H1 (cell line): ENCODE results near the gene TLE1. TPM values are rescaled to one million over a fixed set of nuclear protein-coding genes. Genes with fewer than 3 reads are reported as not detected.

ENCODE experiments used
- CTCF ChIA-PET: fragments of 300-600 bp; sonication (Branson Sonifier 250); formaldehyde crosslinking; loops from one replicate; lab custom pipeline; 2021; ENCODE audit not compliant: partially characterized antibody; lab: Charles Lee
- POLR2A ChIA-PET: fragments of 300-600 bp; sonication (Branson Sonifier 250); formaldehyde crosslinking; loops from one replicate; lab custom pipeline; 2021; ENCODE audit warnings: inconsistent platforms; ENCODE audit not compliant: partially characterized antibody; lab: Charles Lee
- DNase-seq, 2 experiments: peaks; one replicate each; pipeline versions ENCODE4 v3.0.0 to v3.0.0-alpha.2; 2010 to 2022; ENCODE audit warnings: low spot score in 2 of 2, low read depth in 1 of 2, mixed read lengths in 1 of 2
- FAIRE-seq: peaks from 2 replicates; lab custom pipeline; 2011; peaks lifted over from hg19 to GRCh38; lab: Jason Lieb, UNC
- H2AFZ ChIP-seq: 2 replicates; pipeline ENCODE4 v1.8.1; 2012; ENCODE audit warnings: low read length, inconsistent platforms
- H2AK5ac ChIP-seq: 2 replicates; pipeline ENCODE4 v1.6.1; 2013; ENCODE audit warnings: low read depth, low read length
- H2BK120ac ChIP-seq: replicated peaks from 2 replicates; pipeline ENCODE3; 2013; ENCODE audit warnings: low read depth, low read length, inconsistent platforms
- H2BK12ac ChIP-seq: 2 replicates; pipeline ENCODE4 v1.6.1; 2013; ENCODE audit warnings: low read depth, low read length
- H2BK15ac ChIP-seq: 2 replicates; pipeline ENCODE4 v1.6.1; 2013; ENCODE audit warnings: low read length
- H2BK20ac ChIP-seq: 2 replicates; pipeline ENCODE4 v1.6.1; 2013; ENCODE audit warnings: low read length
- H2BK5ac ChIP-seq: 2 replicates; pipeline ENCODE4 v1.6.1; 2013; ENCODE audit warnings: low read depth, low read length
- H3K14ac ChIP-seq: 2 replicates; pipeline ENCODE4 v1.6.1; 2013; ENCODE audit warnings: inconsistent platforms; ENCODE audit not compliant: insufficient read length
- H3K18ac ChIP-seq: 2 replicates; pipeline ENCODE4 v1.6.1; 2013; ENCODE audit warnings: low read length; ENCODE audit errors: extremely low read depth
- H3K23ac ChIP-seq: 2 replicates; pipeline ENCODE4 v1.6.1; 2013; ENCODE audit warnings: inconsistent platforms; ENCODE audit not compliant: insufficient read length
- H3K23me2 ChIP-seq: 2 replicates; pipeline ENCODE4 v1.6.1; 2013; ENCODE audit warnings: low read depth, low read length
- H3K27ac ChIP-seq: 2 replicates; pipeline ENCODE4 v1.6.1; 2011; ENCODE audit warnings: low read depth, low read length, inconsistent platforms
- H3K27me3 ChIP-seq, 4 experiments: replicated peaks in 1 of 4; 1 replicate in 1 of 4; 2 replicates in 3 of 4; pipeline versions ENCODE4 v1.6.1 to v1.8.1; 2011 to 2013; ENCODE audit warnings: low read length in 3 of 4, mild to moderate bottlenecking in 3 of 4, inconsistent platforms in 2 of 4, mixed read lengths in 2 of 4, moderate library complexity in 1 of 4; ENCODE audit not compliant: control insufficient read depth in 3 of 4, insufficient read depth in 3 of 4; ENCODE audit errors: extremely low read depth in 1 of 4
- H3K36me3 ChIP-seq, 4 experiments: 2 replicates each; pipeline versions ENCODE4 v1.6.1 to v1.8.1; 2011 to 2013; ENCODE audit warnings: mild to moderate bottlenecking in 4 of 4, low read length in 3 of 4, moderate library complexity in 2 of 4, control low read depth in 1 of 4, inconsistent platforms in 1 of 4; ENCODE audit not compliant: insufficient read depth in 4 of 4, control insufficient read depth in 2 of 4
- H3K4ac ChIP-seq: replicated peaks from 2 replicates; pipeline ENCODE3; 2013; ENCODE audit warnings: low read length, low read depth, mixed read lengths, inconsistent platforms; ENCODE audit not compliant: insufficient read length
- H3K4me1 ChIP-seq, 4 experiments: replicated peaks in 1 of 4; 1 replicate in 1 of 4; 2 replicates in 3 of 4; pipeline versions ENCODE4 v1.6.1 to v1.8.1; 2011 to 2013; ENCODE audit warnings: low read length in 3 of 4, inconsistent platforms in 2 of 4, mixed read lengths in 1 of 4; ENCODE audit not compliant: insufficient read depth in 4 of 4, control insufficient read depth in 3 of 4
- H3K4me2 ChIP-seq, 2 experiments: 2 replicates each; pipeline versions ENCODE4 v1.6.1 to v1.8.1; 2011 to 2013; ENCODE audit warnings: low read depth in 2 of 2, low read length in 2 of 2, control low read depth in 1 of 2, inconsistent platforms in 1 of 2, mild to moderate bottlenecking in 1 of 2; ENCODE audit not compliant: insufficient read depth in 1 of 2
- H3K4me3 ChIP-seq, 4 experiments: fragments of 200-600, 300-600 bp in 1 of 4; sonication (generic), shearing (Covaris generic), sonication (Bioruptor Twin) in 1 of 4; 2 replicates each; pipeline versions ENCODE4 v1.5.1 to v1.8.1; 2011 to 2016; ENCODE audit warnings: low read length in 4 of 4, low read depth in 3 of 4, control low read depth in 2 of 4, inconsistent platforms in 2 of 4, mild to moderate bottlenecking in 2 of 4, mixed read lengths in 1 of 4, moderate library complexity in 1 of 4; ENCODE audit not compliant: insufficient read depth in 2 of 4; ENCODE audit errors: extremely low read depth in 1 of 4
- H3K56ac ChIP-seq: replicated peaks from 2 replicates; pipeline ENCODE3; 2013; ENCODE audit warnings: low read depth, mild to moderate bottlenecking, mixed read lengths, low read length, inconsistent platforms; ENCODE audit not compliant: insufficient read length
- H3K79me1 ChIP-seq: 2 replicates; pipeline ENCODE4 v1.6.1; 2013; ENCODE audit warnings: low read depth, low read length, control low read depth
- H3K79me2 ChIP-seq, 2 experiments: 2 replicates each; pipeline versions ENCODE4 v1.6.1 to v1.8.1; 2012 to 2013; ENCODE audit warnings: low read length in 2 of 2, mild to moderate bottlenecking in 2 of 2, inconsistent platforms in 1 of 2; ENCODE audit not compliant: insufficient read depth in 2 of 2, control insufficient read depth in 1 of 2
- H3K9ac ChIP-seq, 4 experiments: replicated peaks in 1 of 4; 1 replicate in 1 of 4; 2 replicates in 3 of 4; pipeline versions ENCODE4 v1.6.1 to v1.8.1; 2011 to 2013; ENCODE audit warnings: low read depth in 3 of 4, low read length in 3 of 4, control low read depth in 2 of 4, mild to moderate bottlenecking in 2 of 4, moderate library complexity in 2 of 4, inconsistent platforms in 1 of 4; ENCODE audit errors: extremely low read depth in 1 of 4
- H3K9me3 ChIP-seq, 2 experiments: 2 replicates each; pipeline versions ENCODE4 v1.6.1 to v1.8.1; 2012 to 2013; ENCODE audit warnings: mild to moderate bottlenecking in 2 of 2, moderate library complexity in 2 of 2, control low read depth in 1 of 2, inconsistent platforms in 1 of 2, low read depth in 1 of 2, low read length in 1 of 2, mixed read lengths in 1 of 2; ENCODE audit not compliant: insufficient read depth in 2 of 2
- H4K20me1 ChIP-seq, 2 experiments: replicated peaks in 1 of 2; 2 replicates each; pipeline versions ENCODE3 to v1.8.1; 2011 to 2013; ENCODE audit warnings: inconsistent platforms in 2 of 2, low read length in 2 of 2, mild to moderate bottlenecking in 1 of 2; ENCODE audit not compliant: insufficient read depth in 2 of 2, control insufficient read depth in 1 of 2
- H4K5ac ChIP-seq: 2 replicates; pipeline ENCODE4 v1.6.1; 2013; ENCODE audit warnings: low read length, low read depth, mixed read lengths, inconsistent platforms; ENCODE audit not compliant: insufficient read length
- H4K8ac ChIP-seq: 2 replicates; pipeline ENCODE4 v1.8.0; 2013; ENCODE audit warnings: mild to moderate bottlenecking, moderate library complexity, low read length, inconsistent platforms; ENCODE audit not compliant: insufficient read depth; ENCODE audit errors: extremely low read depth
- H4K91ac ChIP-seq: replicated peaks from 2 replicates; pipeline ENCODE3; 2013; ENCODE audit warnings: low read length, mixed read lengths, inconsistent platforms; ENCODE audit not compliant: insufficient read length
- KDM1A ChIP-seq: fragments of 200-600, 300-600 bp; sonication (generic); IDR thresholded peaks from 2 replicates; pipeline ENCODE4 v1.7.1; 2016; ENCODE audit warnings: mild to moderate bottlenecking, low read length, borderline replicate concordance
- POLR2A ChIP-seq, 2 experiments: IDR thresholded peaks; 1 replicate in 1 of 2; 2 replicates in 1 of 2; pipeline ENCODE4 v1.6.1; 2011; ENCODE audit warnings: low read depth in 2 of 2, low read length in 2 of 2, mild to moderate bottlenecking in 2 of 2; ENCODE audit errors: control extremely low read depth in 1 of 2
- SRF ChIP-seq: IDR thresholded peaks from 2 replicates; pipeline ENCODE4 v1.6.1; 2011; ENCODE audit warnings: mild to moderate bottlenecking, low read depth, low read length, moderate library complexity
- WGBS, 2 experiments: shearing (Covaris generic) in 1 of 2; methylation state at CpG; one replicate each; pipeline versions ENCODE4 v1.1.6 to v1.1.7; 2013 to 2015; ENCODE audit warnings: low lambda C conversion rate in 2 of 2, mixed read lengths in 2 of 2, inconsistent platforms in 1 of 2, low coverage in 1 of 2, missing lambda C conversion rate in 1 of 2; ENCODE audit not compliant: insufficient replicate concordance in 2 of 2, insufficient coverage in 1 of 2, insufficient read length in 1 of 2; ENCODE audit errors: extremely low coverage in 1 of 2, missing lambda C conversion rate in 1 of 2; 5-methylcytosine and 5-hydroxymethylcytosine counted together
- polyA plus RNA-seq, 7 experiments: library from polyadenylated mRNA; depleted of rRNA in 3 of 7; stranded (reverse) in 5 of 7; unstranded in 2 of 7; fragments of >200 nt in 5 of 7; fragments of 200-250 nt in 2 of 7; gene quantifications; 1 replicate in 5 of 7; 2 replicates in 1 of 7; 4 replicates in 1 of 7; pipeline versions ENCODE4 v1.2.1 to v1.2.3, GENCODE V29; 2011 to 2013; ENCODE audit warnings: missing spikeins in 2 of 7, mixed read lengths in 2 of 7
- total RNA-seq: library from RNA; stranded (reverse); fragmentation: NEBNext Ultra II Directional; extraction: Animal tissue kit (Norgen Biotek cat#: 25700); gene quantifications from 2 replicates; pipeline ENCODE4 v1.2.1, GENCODE V29; 2021

TLE1 gene
- total and polyA plus RNA-seq, 2 of the 8 experiments (the other 6 are each of a cell fraction or from before 2014, with no cell fraction given), result 81.8 to 91.6 TPM

DNA sequence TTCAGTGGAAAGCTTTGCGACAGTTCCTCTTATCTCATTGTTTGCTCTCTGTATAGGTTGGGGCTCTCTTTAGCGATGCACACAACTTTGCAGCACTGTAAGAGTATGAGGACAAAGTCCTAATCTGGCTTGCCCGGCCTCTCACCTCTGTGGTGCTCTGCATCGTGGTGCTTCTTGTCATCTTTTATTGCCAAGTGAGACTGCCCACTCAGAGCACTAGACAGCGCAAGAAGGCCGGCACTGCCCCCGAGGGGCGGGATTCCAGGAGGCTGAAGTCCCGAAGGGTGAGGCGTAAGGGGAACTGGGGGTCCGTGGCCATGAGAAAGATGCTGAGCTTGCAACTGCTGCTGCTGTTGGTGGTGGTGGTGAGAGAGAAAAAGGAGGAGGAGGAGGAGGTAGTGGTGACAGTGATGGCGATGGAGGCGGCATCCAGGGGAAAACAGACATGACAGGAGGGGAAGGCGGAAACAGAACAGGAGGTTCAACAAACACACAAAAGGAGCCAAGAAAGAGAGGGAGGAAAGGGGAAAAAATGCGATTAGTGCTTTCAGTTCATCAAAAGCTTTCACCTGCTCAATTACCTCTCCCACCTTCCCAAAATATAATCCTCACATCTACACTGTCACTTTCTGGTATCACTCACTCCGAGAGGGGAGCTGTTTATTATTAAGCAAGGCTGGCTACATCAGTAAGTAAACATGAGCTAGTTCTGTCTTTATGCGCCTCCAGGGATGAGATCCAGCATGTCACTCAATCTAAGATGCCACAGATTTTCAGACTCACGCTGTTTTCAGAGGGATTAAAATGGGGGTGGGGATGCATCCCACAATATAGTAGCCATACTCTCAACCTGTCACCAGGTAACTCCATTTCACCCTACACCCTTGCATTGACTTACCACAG is 55.1 kb downstream of the TLE1 start:
- Histone ChIP-seq H2AFZ (no peak overlapping the region), H4K5ac (no peak overlapping the region), H3K36me3 (peaks cover 4 to 33% (median 11%) of the 10 kb centered on the region in 4 experiments; a peak in 7 of 8 replicates), H4K8ac (no peak overlapping the region), H3K79me1 (peaks cover 5% of the 10 kb centered on the region), H2BK12ac (no peak overlapping the region), H3K14ac (no peak overlapping the region), H3K27ac (no peak overlapping the region), H4K91ac (no peak overlapping the region), H3K79me2 (peaks cover 0 to 47% of the 10 kb centered on the region in 2 experiments; a peak in 2 of 4 replicates), H3K4me2 (no peak overlapping the region), H3K4ac (no peak overlapping the region), H3K56ac (no peak overlapping the region), H2BK5ac (no peak overlapping the region), H3K4me3 (no peak overlapping the region), H2BK15ac (no peak overlapping the region), H2BK20ac (no peak overlapping the region), H3K23ac (no peak overlapping the region), H3K27me3 (no peaks in the 10 kb centered on the region), H3K18ac (no peak overlapping the region), H3K9me3 (no peaks in the 10 kb centered on the region), H2AK5ac (no peak overlapping the region), H3K9ac (no peak overlapping the region), H4K20me1 (peaks cover 4 to 7% of the 10 kb centered on the region in 2 experiments), H3K23me2 (no peaks in the 10 kb centered on the region), H2BK120ac (no peak overlapping the region), H3K4me1 (peaks cover 0 to 12% (median 3%) of the 10 kb centered on the region in 4 experiments; a peak in 4 of 7 replicates)
- DNase-seq (no peak), FAIRE-seq (no peak)
- TF ChIP-seq POLR2A (IDR thresholded peaks at IDR 0.05; ENCODE audit: control extremely low read depth in 1 of 2, low read depth in 2 of 2, low read length in 2 of 2) (no peak), SRF (no peak), KDM1A (no peak)
- 88% methylated on average over 18 of the region's 18 CpGs; no CpG with 5 or more reads in 1 of the 2 experiments for WGBS, 2 experiments
- POLR2A ChIA-PET, result interaction anchor here (1.0 to 1.1 kb wide), 2 partner anchors 10 to 13 kb away, joined by 3 read pairs; no protein-coding TSS in a partner anchor
- CTCF ChIA-PET, result interaction anchor here (1.2 to 1.3 kb wide), 2 partner anchors 17 to 41 kb away, joined by 3 to 4 read pairs; no protein-coding TSS in a partner anchor
